ENCODE data around the gene TLE5.
"Not testable (repeated sequence)": the region's sequence is repeated elsewhere in the genome, so short reads cannot be mapped to it uniquely, and the experiment has no call there.

Gene TLE5

GRCh38 chr19:3045885-3046697 lies 16.2 kb downstream of the TLE5 start:
- no peak for DNase-seq (ENCODE audit: low read depth in 1 of 2, low spot score in 1 of 2)

GRCh38 chr19:3045191-3045590 lies 17.1 kb downstream of the TLE5 start:
- no peak for DNase-seq (ENCODE audit: low read depth in 1 of 2, low spot score in 1 of 2)

- DNase-seq (ENCODE audit: low read depth in 1 of 2, low spot score in 1 of 2) = no peak
Observed at GRCh38 chr19:3042621-3043267, 19.6 kb downstream of the TLE5 start.

DNA sequence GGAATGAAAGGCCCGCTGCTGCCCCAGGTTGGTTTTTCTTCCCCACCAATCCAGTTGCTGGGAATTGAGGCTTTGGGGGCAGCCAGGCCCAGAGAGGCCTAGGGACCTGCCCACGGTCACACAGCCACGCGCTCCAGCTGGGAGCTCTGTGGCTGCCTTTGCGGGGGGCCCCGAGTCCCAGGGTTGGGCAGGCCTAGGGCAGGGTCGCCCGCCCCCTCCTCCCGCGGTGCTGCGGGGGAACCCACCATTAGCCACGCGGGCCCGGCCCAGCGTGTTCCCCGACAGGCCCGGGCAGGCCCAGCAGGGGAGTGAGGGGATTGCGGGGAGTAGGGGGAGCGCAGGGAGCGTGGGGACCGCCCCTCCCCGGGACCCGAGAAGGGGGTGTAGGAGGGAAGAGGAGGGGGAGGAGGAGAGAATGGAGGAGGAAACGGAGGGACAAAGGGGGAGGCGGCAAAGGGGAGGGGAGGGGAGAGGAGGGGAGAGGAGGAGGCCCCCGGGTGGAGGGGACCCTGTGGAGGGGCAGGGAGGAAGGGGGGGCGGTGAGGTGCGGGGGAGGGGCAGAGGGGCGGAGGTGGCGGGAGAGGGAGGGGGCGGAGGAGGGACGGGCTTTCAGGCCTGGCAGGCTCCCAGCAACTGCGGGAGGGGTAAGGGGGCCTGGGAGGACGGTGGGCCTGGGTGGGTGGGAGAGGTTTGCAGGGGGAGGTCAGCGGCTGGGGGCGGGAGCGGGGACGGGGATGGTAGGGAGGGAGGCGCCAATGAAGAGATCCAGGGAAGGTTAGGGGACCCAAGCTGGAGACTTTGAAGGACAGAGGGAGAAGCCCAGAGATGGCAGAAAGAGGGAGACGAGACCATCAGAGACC lies 20.3 kb downstream of the TLE5 start:
- no peak for DNase-seq (ENCODE audit: low read depth in 1 of 2, low spot score in 1 of 2)

- no peak for DNase-seq (ENCODE audit: low read depth in 1 of 2, low spot score in 1 of 2)
Observed at GRCh38 chr19:3041327-3041726, 21.0 kb downstream of the TLE5 start.

DNA sequence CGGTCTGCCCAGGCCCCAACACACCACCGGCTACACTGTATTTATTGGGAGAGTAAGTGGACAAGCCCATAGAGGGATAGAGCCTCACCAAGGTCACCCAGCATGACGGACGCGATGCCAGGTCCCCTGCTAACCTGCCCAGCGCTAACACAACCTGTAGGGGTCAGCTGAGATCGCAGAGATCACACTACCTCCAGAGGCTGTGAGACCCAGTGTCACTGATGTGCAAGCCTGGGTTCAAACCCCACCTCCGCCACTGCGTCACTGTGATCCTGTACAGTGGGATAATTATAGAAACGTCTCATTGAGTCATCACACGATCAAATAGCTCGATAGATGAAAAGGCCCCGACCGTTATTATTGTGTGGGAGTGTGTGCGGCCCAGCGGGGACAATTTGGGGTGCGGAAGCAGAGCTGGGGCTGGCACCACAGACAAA lies 22.6 kb downstream of the TLE5 start:
- DNase-seq (ENCODE audit: low read depth in 1 of 2, low spot score in 1 of 2) = no peak

GRCh38 chr19:3039125-3039524 lies 23.2 kb downstream of the TLE5 start:
- DNase-seq (ENCODE audit: low read depth in 1 of 2, low spot score in 1 of 2) = no peak

GRCh38 chr19:3038214-3038613 lies 24.1 kb downstream of the TLE5 start:
- DNase-seq (ENCODE audit: low read depth in 1 of 2, low spot score in 1 of 2) = no peak

DNA sequence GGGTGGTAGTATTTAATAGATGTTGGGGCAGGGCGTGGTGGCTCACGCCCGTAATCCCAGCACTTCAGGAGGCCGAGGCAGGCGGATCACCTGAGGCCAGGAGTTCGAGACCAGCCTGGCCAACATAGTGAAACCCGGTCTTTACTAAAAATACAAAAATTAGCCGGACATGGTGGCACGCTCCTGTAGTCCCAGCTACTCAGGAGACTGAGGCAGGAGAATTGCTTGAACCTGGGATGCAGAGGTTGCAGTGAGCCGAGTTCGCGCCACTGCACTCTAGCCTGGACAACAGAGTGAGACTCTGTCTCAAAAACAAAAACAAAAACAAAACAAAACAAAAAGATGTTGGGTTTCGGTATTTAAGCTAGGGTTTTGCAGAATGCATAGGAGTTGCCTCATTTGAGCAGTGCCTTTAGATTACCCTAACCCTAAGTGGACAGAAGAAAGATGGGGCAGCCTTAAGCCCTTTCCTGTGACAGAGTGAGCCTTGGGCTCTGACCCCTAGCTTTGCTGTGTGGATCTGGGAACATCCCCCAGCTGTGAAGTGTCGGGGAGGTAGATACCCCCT lies 25.2 kb downstream of the TLE5 start:
- not testable (repeated sequence) for DNase-seq (ENCODE audit: low read depth in 1 of 2, low spot score in 1 of 2)

DNA sequence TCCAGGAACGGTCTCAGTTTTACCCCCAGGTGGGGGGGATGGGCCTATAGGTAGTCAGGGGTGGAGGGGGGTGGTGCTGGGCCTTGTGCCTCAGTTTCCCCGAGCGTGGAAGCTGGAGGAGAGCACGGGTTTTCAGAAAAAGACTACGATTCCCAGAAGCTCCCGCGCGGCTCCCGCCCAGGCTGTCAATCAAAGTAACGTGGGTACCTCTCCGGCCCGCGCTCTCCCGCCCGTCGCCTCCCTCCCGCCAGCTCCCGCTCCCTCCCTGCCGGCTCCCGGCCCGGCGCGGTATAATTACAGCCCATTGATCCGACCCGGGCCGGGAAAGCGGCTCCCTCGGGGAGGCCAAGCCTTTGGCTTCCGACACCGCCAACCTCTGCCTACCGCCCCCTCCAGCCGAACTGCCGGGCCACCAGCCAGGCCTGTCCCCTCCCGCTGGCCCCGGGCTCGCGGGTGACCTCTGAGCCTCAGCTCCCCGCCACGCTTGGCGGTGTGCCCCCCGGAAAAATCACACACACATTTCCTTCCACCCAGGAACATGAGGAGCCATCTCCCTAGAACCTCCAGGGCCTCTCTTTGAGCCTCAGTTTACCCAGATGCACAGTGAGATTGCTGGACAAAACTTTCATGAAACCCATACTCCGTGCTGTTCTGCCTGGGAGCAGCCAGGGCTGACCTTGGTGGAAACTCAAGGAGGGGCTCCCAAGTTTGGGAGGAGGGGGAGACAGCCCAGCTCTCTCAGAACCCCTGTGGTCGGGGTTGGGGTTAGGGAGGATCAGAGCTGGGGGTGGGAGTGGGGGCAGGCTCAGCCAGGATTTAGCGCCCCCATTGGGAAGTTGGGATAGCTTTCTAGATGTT lies 25.9 kb downstream of the TLE5 start:
- peak; percentile 60 to 70 for DNase-seq (ENCODE audit: low read depth in 1 of 2, low spot score in 1 of 2)

DNA sequence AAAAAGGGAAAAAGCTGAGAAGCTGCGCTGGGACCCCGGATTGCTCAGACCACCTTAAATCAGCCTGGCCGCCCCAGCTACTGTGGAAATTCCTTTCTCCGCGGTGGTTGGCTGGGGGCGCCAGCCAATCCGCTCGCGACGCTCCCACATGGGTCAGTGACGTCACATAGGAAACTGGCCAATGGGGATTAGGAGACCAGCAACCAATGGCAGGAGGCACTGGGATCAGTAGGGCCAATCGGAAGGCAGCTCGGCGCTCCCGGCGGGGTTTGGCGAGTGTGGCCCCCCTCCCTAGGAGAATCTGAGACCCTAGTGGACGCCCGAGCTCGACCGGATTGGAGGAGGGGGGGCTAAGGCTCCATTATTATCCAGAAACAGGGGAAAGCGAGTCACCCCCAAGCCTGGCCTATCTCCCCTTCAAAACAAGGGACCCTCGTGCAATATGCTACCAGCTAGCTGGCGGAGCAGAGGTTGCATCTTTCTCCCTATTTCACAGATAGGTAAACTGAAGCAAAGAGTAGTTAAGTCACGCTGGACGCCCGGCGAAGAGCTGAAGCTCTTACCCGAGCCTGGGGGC lies 26.7 kb downstream of the TLE5 start:
- DNase-seq (ENCODE audit: low read depth in 1 of 2, low spot score in 1 of 2) = peak; percentile 76 to 91

DNA sequence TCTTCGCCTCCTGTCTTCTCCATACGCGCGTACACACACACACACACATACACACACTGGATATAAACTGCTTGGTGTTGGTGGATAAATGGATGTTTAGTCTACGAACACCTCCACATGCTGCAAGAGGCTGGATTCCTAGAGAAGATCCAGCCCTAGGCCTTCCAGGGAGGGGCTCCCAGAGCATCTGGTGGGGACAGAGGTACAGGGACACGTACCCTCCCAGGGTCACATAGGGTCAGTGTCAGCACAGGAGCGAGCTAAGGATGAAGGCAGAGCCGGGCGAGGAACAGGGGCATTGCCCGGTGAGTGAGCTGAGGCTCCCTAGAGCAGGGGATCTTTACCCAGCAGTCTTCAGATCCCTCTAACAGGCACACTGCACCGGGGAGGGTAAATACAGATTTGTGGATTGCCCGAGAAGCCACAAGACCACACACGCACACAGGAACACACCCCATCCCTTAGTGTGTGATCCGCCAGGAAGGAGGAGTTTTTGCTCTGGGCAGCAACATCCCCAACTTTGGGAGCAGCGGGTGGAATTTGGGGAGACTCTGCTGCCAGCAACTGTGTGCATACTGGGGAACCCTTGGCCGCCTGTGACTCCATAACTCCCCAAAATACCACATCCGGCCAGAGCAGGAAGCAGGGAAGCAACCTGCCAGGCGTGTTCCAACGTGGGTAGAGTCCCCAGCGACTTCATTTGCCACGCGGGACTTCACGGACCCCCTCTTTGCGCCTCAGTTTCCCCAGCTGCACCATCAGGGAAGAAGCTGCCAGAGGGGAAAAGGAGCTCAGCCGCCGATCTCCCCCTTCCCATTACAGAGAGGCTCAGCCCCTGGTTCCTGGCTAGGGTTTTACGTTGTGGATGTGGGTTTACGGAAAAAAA lies 27.4 kb downstream of the TLE5 start:
- peak in 1 of 2 donors; percentile 24 for DNase-seq (ENCODE audit: low read depth in 1 of 2, low spot score in 1 of 2)

DNA sequence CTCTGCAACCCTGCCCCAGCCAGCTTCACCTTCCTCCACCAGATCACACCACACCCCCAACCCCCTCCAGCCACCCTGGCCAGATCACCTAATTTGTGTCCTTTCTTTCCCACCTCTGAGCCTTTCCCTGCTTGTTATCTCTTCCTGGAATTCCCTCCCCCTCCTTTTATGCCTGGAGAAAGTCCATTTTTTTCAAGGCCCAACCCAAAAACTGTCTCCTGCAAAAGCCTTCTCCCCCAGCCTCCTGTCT lies 28.0 kb downstream of the TLE5 start:
- no peak for DNase-seq (ENCODE audit: low read depth in 1 of 2, low spot score in 1 of 2)

DNA sequence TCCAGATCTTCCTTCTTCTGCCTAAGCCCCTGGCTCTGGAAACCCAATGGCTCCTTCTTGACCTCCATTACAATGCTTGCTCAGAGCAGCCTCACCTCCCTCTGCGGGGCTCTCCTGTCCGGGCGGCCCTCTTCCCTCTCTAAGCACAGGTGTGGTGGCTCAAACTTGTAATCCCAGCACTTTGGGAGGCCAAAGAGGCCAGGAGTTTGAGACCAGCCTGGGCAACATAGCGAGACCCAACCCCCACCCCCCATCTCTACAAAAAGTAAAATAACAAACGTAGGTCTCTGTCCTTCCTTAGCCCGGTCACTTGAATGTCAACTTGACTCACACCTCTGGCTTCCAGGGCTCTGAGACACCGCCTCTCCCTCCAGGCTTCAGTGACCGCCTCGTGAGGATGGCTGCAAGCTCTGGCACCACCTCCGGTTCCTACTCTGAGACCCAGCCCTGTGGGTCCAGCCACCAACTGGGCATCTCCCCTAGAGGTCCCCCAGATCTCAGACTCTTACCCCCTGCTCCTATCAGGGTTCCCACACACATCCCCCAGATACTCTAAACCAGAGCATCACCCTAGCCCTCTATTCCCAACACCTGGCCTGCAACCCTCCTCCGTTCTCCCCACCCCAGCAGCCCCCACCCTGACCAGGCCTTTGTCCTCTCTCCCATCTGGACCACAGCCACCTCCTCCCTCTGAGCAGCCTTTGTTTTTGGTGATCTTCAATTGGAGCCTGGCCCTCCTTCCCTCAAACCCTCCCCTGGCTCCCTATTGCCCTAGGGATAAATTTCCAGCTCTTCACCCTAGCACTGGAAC lies 28.5 kb downstream of the TLE5 start:
- DNase-seq (ENCODE audit: low read depth in 1 of 2, low spot score in 1 of 2) = no peak

DNA sequence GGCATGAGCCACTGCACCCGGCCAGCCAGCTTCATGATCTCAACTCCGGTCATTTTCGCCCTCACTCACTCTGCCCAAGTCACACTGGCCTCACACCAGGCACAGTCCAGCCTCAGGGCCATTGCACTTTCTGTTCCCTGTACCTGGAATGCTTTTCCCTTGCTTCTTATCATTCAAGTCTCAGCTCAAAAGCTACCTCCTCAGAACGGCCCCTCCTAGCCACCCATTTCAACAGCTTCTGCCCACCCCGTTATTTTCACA lies 30.8 kb downstream of the TLE5 start:
- DNase-seq (ENCODE audit: low read depth in 1 of 2, low spot score in 1 of 2) = no peak

DNA sequence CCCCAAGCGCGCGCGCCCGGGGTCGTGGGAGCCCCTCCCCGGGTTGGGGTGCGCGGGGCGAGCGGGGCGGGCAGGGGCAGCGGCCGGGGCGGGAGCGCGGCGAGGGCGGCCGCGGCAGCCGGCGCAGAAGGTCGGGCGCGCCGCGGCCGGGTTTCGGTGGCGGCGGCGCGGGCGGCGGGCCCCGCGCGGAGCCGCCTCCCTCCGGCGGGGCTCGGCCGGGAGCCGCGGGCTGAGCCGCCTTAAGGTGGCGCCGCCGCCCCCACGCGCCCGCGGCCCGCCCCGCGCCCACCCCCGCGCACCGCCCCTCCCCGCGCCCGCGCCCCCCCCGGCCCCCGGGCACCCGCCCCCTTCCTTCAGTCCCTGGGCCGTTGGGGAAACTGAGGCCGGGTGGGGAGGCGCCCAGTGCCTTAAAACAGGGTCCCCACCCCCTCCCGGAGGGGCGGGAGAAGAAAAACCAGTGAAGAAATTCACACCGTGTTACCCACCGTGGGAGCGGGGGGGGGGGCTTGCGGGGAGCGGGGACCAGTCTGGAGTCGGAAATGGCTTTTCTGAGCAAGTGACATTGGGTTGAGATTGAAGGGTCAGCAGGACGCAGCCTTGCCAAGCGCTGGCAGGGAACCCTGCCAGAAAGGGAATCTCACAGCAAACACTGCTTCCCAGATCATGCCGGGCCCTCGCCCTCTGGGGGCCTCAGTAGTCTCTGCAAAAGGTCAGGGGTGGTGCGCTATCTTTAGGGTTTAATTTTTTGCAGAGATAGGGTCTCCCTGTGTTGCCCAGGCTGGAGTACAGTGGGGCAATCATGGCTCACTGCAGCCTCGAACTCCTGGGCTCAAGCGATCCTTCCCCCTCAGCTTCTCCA lies 33.0 kb downstream of the TLE5 start, which contains the start of gene TLE2:
Gene TLE2, minus strand, starts transcription at position 216 of the 859 bp plus-strand sequence. CDS start 376 bp downstream, outside the sequence.
- no peak for DNase-seq (ENCODE audit: low read depth in 1 of 2, low spot score in 1 of 2)

DNA sequence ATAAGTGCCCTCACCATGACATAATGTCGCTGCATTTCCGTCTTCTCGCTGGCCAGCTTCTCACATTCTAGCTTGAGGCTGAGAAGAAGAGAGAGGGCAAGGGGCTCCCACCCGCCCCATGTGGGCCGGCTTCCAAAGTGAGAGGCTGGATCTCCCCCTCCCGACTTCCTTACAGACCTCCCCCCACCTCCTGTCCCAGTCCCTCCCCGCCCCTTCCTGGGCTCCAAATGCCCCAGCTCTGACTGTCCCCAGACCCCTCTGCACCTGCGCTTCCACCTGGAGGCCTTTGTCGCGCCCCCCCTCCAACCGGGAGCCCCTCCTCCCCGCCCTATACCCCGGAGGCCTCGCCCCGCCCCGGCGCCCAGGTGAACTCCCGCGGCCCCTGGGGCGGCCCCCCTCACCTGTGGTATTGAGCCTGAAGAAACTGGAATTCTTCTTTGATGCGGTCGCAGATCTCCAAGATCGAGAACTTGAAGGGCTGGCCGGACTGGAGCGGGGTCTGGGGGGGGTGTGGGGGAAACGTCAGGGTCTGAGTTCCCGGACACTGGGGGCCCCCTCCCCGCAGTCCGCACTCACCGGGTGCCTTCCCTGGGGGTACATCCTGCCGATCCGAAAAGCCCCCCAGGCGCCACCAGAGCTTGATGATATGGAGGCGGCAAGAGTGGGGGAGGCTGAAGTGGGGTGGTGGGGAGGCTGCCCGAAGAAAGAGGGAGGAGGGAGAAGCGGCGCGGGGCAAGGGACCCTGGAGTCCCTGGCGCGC lies 33.8 kb downstream of the TLE5 start:
- DNase-seq (ENCODE audit: low read depth in 1 of 2, low spot score in 1 of 2) = no peak
